HCT116 (cell line): Measurements from ENCODE around the gene SPDEF. TPM values are rescaled to one million over a fixed set of nuclear protein-coding genes. Genes with fewer than 3 reads are reported as not detected.

ENCODE experiments used
- ATAC-seq: fragments of 200-7000 bp; cut with Tn5 transposase; 2 replicates; pipeline ENCODE4 v1.9.1; 2020; ENCODE audit warnings: mild to moderate bottlenecking, moderate library complexity
- BruUV-seq: library from RNA; stranded (reverse); fragments of 400-500 nt; replicated peaks from 2 replicates; lab custom pipeline; 2021; lab: Mats Ljungman, UMichigan
- CTCF ChIA-PET: fragments of 300-600 bp; sonication (Branson Sonifier 250); formaldehyde crosslinking; loops from one replicate; lab custom pipeline; 2021; ENCODE audit warnings: antibody characterized with exemption; lab: Charles Lee
- POLR2A ChIA-PET: fragments of 300-600, 350-600 bp; sonication (Branson Sonifier 250); formaldehyde crosslinking; loops from one replicate; lab custom pipeline; 2021; ENCODE audit warnings: antibody characterized with exemption; lab: Charles Lee
- RAD21 ChIA-PET, 2 experiments: fragments of 300-600 bp; sonication (Branson Sonifier 250); formaldehyde crosslinking; loops; one replicate each; lab custom pipeline; 2023; ENCODE audit warnings: low total read pairs in 2 of 2; ENCODE audit not compliant: uncharacterized antibody in 2 of 2, unreplicated experiment in 2 of 2, low non-redundant PET in 1 of 2; lab: Charles Lee
- DNase-seq: peaks from one replicate; pipeline ENCODE4 v3.0.0-alpha.2; 2010; ENCODE audit warnings: low read depth, low spot score
- H2AFZ ChIP-seq: fragments of 200-600 bp; shearing (Covaris generic), sonication (generic); 2 replicates; pipeline ENCODE4 v1.6.1; 2017; ENCODE audit warnings: low read depth, mixed run types, mixed read lengths, antibody characterized with exemption, low read length; ENCODE audit not compliant: poor library complexity, severe bottlenecking
- H3K27ac ChIP-seq: 2 replicates; pipeline ENCODE4 v1.5.1; 2012; ENCODE audit warnings: low read depth, low read length
- H3K27me3 ChIP-seq: fragments of 200-600 bp; sonication (generic); 2 replicates; pipeline ENCODE4 v1.6.1; 2016; ENCODE audit warnings: mixed run types, low read length, mixed read lengths; ENCODE audit not compliant: insufficient read depth
- H3K36me3 ChIP-seq, 2 experiments: fragments of 200-500 bp in 1 of 2; fragments of 200-600 bp in 1 of 2; sonication (Bioruptor generic) in 1 of 2; sonication (generic) in 1 of 2; 2 replicates each; pipeline versions ENCODE4 v1.5.1 to v1.6.1; 2014 to 2016; ENCODE audit warnings: low read length in 2 of 2, inconsistent platforms in 1 of 2, mixed read lengths in 1 of 2, mixed run types in 1 of 2; ENCODE audit not compliant: insufficient read depth in 2 of 2, control insufficient read depth in 1 of 2
- H3K4me1 ChIP-seq, 2 experiments: fragments of 200-600 bp in 1 of 2; sonication (generic) in 1 of 2; 2 replicates each; pipeline versions ENCODE4 v1.5.1 to v1.6.1; 2012 to 2017; ENCODE audit warnings: low read length in 2 of 2, inconsistent platforms in 1 of 2, mild to moderate bottlenecking in 1 of 2, mixed read lengths in 1 of 2, mixed run types in 1 of 2, moderate library complexity in 1 of 2; ENCODE audit not compliant: insufficient read depth in 2 of 2, control insufficient read depth in 1 of 2
- H3K4me2 ChIP-seq: fragments of 200-600 bp; sonication (generic); 2 replicates; pipeline ENCODE4 v1.6.1; 2017; ENCODE audit warnings: mixed run types, low read length, mixed read lengths
- H3K4me3 ChIP-seq, 2 experiments: fragments of 200-600 bp in 1 of 2; sonication (generic) in 1 of 2; replicated peaks in 1 of 2; 2 replicates each; pipeline ENCODE4 v1.5.1; 2011 to 2016; ENCODE audit warnings: low read length in 2 of 2, control low read depth in 1 of 2, low read depth in 1 of 2, mild to moderate bottlenecking in 1 of 2, mixed read lengths in 1 of 2, mixed run types in 1 of 2
- H3K79me2 ChIP-seq: fragments of 200-600 bp; sonication (generic); 2 replicates; pipeline ENCODE4 v1.6.1; 2017; ENCODE audit warnings: mild to moderate bottlenecking, mixed run types, low read length, moderate library complexity, mixed read lengths; ENCODE audit not compliant: insufficient read depth
- H3K9ac ChIP-seq: fragments of 200-600 bp; sonication (generic); 2 replicates; pipeline ENCODE4 v1.6.1; 2016; ENCODE audit warnings: low read length, mixed read lengths
- H3K9me2 ChIP-seq: fragments of 200-600 bp; sonication (generic), shearing (Covaris generic); 2 replicates; pipeline ENCODE4 v1.6.1; 2017; ENCODE audit warnings: mixed run types, mild to moderate bottlenecking, moderate library complexity; ENCODE audit not compliant: insufficient read depth
- H3K9me3 ChIP-seq, 2 experiments: fragments of 200-500 bp in 1 of 2; fragments of 200-600 bp in 1 of 2; sonication (Bioruptor generic) in 1 of 2; sonication (generic) in 1 of 2; 2 replicates each; pipeline ENCODE4 v1.6.1; 2014 to 2017; ENCODE audit warnings: low read length in 2 of 2, mixed read lengths in 2 of 2, inconsistent platforms in 1 of 2, low read depth in 1 of 2, mild to moderate bottlenecking in 1 of 2, mixed run types in 1 of 2, moderate library complexity in 1 of 2; ENCODE audit not compliant: control insufficient read depth in 1 of 2, insufficient read depth in 1 of 2
- H4K20me1 ChIP-seq: fragments of 200-600 bp; sonication (generic), shearing (Covaris generic); 2 replicates; pipeline ENCODE4 v1.6.1; 2017; ENCODE audit warnings: mixed run types, mild to moderate bottlenecking, moderate library complexity; ENCODE audit not compliant: insufficient read depth
- CBX3 ChIP-seq: IDR thresholded peaks from 2 replicates; pipeline ENCODE4 v1.6.1; 2012; ENCODE audit warnings: low read depth
- ELF1 ChIP-seq: IDR thresholded peaks from 2 replicates; pipeline ENCODE4 v1.6.1; 2012; ENCODE audit warnings: low read depth, borderline replicate concordance
- JUND ChIP-seq: IDR thresholded peaks from 2 replicates; pipeline ENCODE4 v1.6.1; 2012
- POLR2A ChIP-seq: IDR thresholded peaks from 2 replicates; pipeline ENCODE4 v1.7.0; 2011; ENCODE audit warnings: borderline replicate concordance; ENCODE audit not compliant: insufficient read depth, insufficient read length; ENCODE audit errors: extremely low read depth
- RAD21 ChIP-seq: IDR thresholded peaks from 2 replicates; pipeline ENCODE4 v1.6.1; 2012; ENCODE audit warnings: low read depth, mild to moderate bottlenecking
- REST ChIP-seq: IDR thresholded peaks from 2 replicates; pipeline ENCODE4 v1.6.1; 2012; ENCODE audit warnings: low read depth
- SP1 ChIP-seq: IDR thresholded peaks from 2 replicates; pipeline ENCODE4 v1.6.1; 2012; ENCODE audit warnings: low read depth
- SRF ChIP-seq: IDR thresholded peaks from 2 replicates; pipeline ENCODE4 v1.6.1; 2012; ENCODE audit warnings: low read depth
- YY1 ChIP-seq: IDR thresholded peaks from 2 replicates; pipeline ENCODE4 v1.6.1; 2011; ENCODE audit warnings: low read length, low read depth, moderate library complexity, mild to moderate bottlenecking; ENCODE audit not compliant: insufficient replicate concordance; ENCODE audit errors: extremely low read depth
- ZFX ChIP-seq: fragments of 450-650 bp; IDR thresholded peaks from 2 replicates; pipeline ENCODE4 v1.6.1; 2017
- intact Hi-C: fragments of 100-400 bp; cut with micrococcal nuclease; formaldehyde crosslinking; loops from 2 replicates; pipeline ENCODE4 v1.10.0; 2022
- total RNA-seq: library from RNA; stranded (reverse); gene quantifications from one replicate; pipeline ENCODE4 v1.2.1, GENCODE V29; 2021; ENCODE audit not compliant: unreplicated experiment
- TF ChIP-seq, protein P1 (sequence below): IDR thresholded peaks from 2 replicates; pipeline ENCODE4 v1.6.1; 2012
- TF ChIP-seq, protein P2 (sequence below), 3 experiments: fragments of 200-600 bp in 1 of 3; sonication (generic) in 1 of 3; IDR thresholded peaks in 2 of 3; conservative IDR thresholded peaks in 1 of 3; 2 replicates each; pipeline ENCODE4 v1.5.1; 2012 to 2017; ENCODE audit warnings: low read depth in 2 of 3, low read length in 2 of 3, antibody characterized with exemption in 1 of 3, borderline replicate concordance in 1 of 3, control low read depth in 1 of 3, mild to moderate bottlenecking in 1 of 3, mixed read lengths in 1 of 3, mixed run types in 1 of 3, moderate library complexity in 1 of 3; ENCODE audit not compliant: insufficient read depth in 1 of 3

Gene SPDEF
- total RNA-seq, 1 experiment from 2014 or later = 0.39 TPM

GRCh38 chr6:34510299-34510698 lies 45.8 kb downstream of the SPDEF start:
- ATAC-seq = no peak
- H3K27ac ChIP-seq = no peak overlapping the region
- ChIA-PET POLR2A (no interaction called here), CTCF (no interaction called here), RAD21 (no interaction called here)
- TF ChIP-seq YY1 = no peak
- TF ChIP-seq ZFX = no peak
- no peak for TF ChIP-seq ELF1
- no peak for TF ChIP-seq CBX3
- TF ChIP-seq REST = no peak
- TF ChIP-seq, protein P1, sequence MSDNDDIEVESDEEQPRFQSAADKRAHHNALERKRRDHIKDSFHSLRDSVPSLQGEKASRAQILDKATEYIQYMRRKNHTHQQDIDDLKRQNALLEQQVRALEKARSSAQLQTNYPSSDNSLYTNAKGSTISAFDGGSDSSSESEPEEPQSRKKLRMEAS = no peak
- H3K36me3 ChIP-seq = no peaks in the 10 kb centered on the region
- no peaks in the 10 kb centered on the region for H4K20me1 ChIP-seq
- H2AFZ ChIP-seq = no peak overlapping the region
- intact Hi-C loops = no loop called here
- no peak for DNase-seq
- H3K79me2 ChIP-seq = no peaks in the 10 kb centered on the region
- no peaks in the 10 kb centered on the region for H3K9me2 ChIP-seq
- no peaks in the 10 kb centered on the region for H3K27me3 ChIP-seq
- no peak overlapping the region for H3K4me3 ChIP-seq
- BruUV-seq = no TSS peak
- H3K9ac ChIP-seq = no peak overlapping the region
- H3K4me2 ChIP-seq = no peak overlapping the region
- H3K9me3 ChIP-seq = no peaks in the 10 kb centered on the region
- no peaks in the 10 kb centered on the region for H3K4me1 ChIP-seq

DNA sequence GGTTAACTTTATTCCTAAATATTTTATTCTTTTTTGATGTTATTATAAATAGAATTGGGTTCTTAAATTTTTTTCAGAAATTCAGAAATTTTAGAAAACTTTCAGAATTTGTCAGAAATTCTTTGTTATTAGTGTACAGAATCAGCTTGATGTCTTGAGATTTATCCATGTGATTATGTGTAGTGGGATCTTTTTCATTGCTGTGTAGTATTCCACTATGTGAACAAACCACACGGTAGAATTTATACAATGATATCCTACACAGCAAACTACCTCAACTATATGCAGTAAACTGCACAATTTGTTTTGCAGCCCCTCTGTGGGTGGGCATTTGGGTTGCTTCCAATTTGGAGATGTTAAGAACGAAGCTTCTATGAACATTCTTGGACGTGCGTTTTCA lies 46.3 kb downstream of the SPDEF start:
- BruUV-seq = no TSS peak
- POLR2A ChIA-PET = no interaction called here
- intact Hi-C loops = no loop called here
- H3K36me3 ChIP-seq = no peaks in the 10 kb centered on the region
- H3K4me3 ChIP-seq = no peak overlapping the region
- ATAC-seq = no peak
- no peaks in the 10 kb centered on the region for H3K79me2 ChIP-seq
- H3K27me3 ChIP-seq = no peaks in the 10 kb centered on the region
- H3K9me2 ChIP-seq = no peaks in the 10 kb centered on the region
- no peak overlapping the region for H3K4me2 ChIP-seq
- CTCF ChIA-PET = interaction anchor here (1.4 kb wide), 1 partner anchor 50 kb away, joined by 3 read pairs; no protein-coding TSS in a partner anchor
- no peaks in the 10 kb centered on the region for H3K4me1 ChIP-seq
- H3K9me3 ChIP-seq = no peaks in the 10 kb centered on the region
- RAD21 ChIA-PET = no interaction called here
- H3K27ac ChIP-seq = no peak overlapping the region
- no peak overlapping the region for H2AFZ ChIP-seq
- no peak overlapping the region for H3K9ac ChIP-seq
- H4K20me1 ChIP-seq = no peaks in the 10 kb centered on the region
- DNase-seq = no peak
- TF ChIP-seq ZFX (no peak), REST (no peak), POLR2A (no peak), RAD21 (no peak), JUND (no peak), SP1 (no peak), SRF (no peak)
- TF ChIP-seq, protein P2, sequence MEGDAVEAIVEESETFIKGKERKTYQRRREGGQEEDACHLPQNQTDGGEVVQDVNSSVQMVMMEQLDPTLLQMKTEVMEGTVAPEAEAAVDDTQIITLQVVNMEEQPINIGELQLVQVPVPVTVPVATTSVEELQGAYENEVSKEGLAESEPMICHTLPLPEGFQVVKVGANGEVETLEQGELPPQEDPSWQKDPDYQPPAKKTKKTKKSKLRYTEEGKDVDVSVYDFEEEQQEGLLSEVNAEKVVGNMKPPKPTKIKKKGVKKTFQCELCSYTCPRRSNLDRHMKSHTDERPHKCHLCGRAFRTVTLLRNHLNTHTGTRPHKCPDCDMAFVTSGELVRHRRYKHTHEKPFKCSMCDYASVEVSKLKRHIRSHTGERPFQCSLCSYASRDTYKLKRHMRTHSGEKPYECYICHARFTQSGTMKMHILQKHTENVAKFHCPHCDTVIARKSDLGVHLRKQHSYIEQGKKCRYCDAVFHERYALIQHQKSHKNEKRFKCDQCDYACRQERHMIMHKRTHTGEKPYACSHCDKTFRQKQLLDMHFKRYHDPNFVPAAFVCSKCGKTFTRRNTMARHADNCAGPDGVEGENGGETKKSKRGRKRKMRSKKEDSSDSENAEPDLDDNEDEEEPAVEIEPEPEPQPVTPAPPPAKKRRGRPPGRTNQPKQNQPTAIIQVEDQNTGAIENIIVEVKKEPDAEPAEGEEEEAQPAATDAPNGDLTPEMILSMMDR (IDR thresholded peaks at IDR 0.05 in 2 of 3, conservative IDR thresholded peaks at IDR 0.05 in 1 of 3; ENCODE audit: borderline replicate concordance in 1 of 3, insufficient read depth in 1 of 3, low read depth in 2 of 3, low read length in 2 of 3) = no peak
